Activated T-cell treated with anti-CD3 and anti-CD28 coated beads, Interleukin-2, amount 50 U/mL, for 72 hours (primary cell): Measurements from ENCODE around the gene ASCC3. TPM values are rescaled to one million over a fixed set of nuclear protein-coding genes. Genes with fewer than 3 reads are reported as not detected.

Source experiments
- ATAC-seq, 2 donors: fragments of 150-1000 bp; cut with Tn5 transposase; replicated peaks in 1 of 2; 2 replicates each; pipeline ENCODE4 v1.10.0; 2021; ENCODE audit warnings: moderate library complexity in 2 of 2, mild to moderate bottlenecking in 1 of 2
- DNase-seq, 2 donors: peaks; one replicate each; pipeline ENCODE4 v3.0.0; 2021 to 2022; ENCODE audit warnings: mixed read lengths in 1 of 2
- H3K27ac Mint-ChIP-seq: one replicate; pipeline ENCODE4 v1.8.0; 2022; ENCODE audit warnings: mild to moderate bottlenecking, moderate library complexity, mixed read lengths
- H3K27me3 Mint-ChIP-seq: one replicate; pipeline ENCODE4 v1.8.0; 2022; ENCODE audit warnings: low read depth, mixed read lengths
- H3K36me3 Mint-ChIP-seq, 2 donors: one replicate each; pipeline ENCODE4 v1.8.0; 2022; ENCODE audit warnings: mixed read lengths in 2 of 2, mild to moderate bottlenecking in 1 of 2; ENCODE audit not compliant: insufficient read depth in 2 of 2
- H3K4me1 Mint-ChIP-seq: one replicate; pipeline ENCODE4 v1.8.0; 2022; ENCODE audit warnings: low read depth, mixed read lengths
- H3K4me3 Mint-ChIP-seq, 2 donors: one replicate each; pipeline ENCODE4 v1.8.0; 2022; ENCODE audit warnings: mild to moderate bottlenecking in 2 of 2, mixed read lengths in 2 of 2, moderate library complexity in 2 of 2
- H3K9me3 Mint-ChIP-seq, 2 donors: one replicate each; pipeline ENCODE4 v1.8.0; 2022; ENCODE audit warnings: mixed read lengths in 2 of 2
- total RNA-seq, 2 donors: library from RNA; stranded (reverse); gene quantifications; one replicate each; pipeline ENCODE4 v1.2.3, GENCODE V29; 2022

ASCC3 gene
- total RNA-seq, 2 donors from 2014 or later: 54.9 to 66.3 TPM

GRCh38 chr6:100595456-100595855 lies 285.7 kb downstream of the ASCC3 start:
- no peak overlapping the region for H3K27ac Mint-ChIP-seq
- ATAC-seq (no peak), DNase-seq (no peak)
- H3K9me3 Mint-ChIP-seq: no peaks in the 10 kb centered on the region
- no peaks in the 10 kb centered on the region for H3K27me3 Mint-ChIP-seq
- peaks cover 3 to 14% of the 10 kb centered on the region in 2 donors for H3K36me3 Mint-ChIP-seq
- H3K4me3 Mint-ChIP-seq: no peak overlapping the region
- no peaks in the 10 kb centered on the region for H3K4me1 Mint-ChIP-seq

DNA sequence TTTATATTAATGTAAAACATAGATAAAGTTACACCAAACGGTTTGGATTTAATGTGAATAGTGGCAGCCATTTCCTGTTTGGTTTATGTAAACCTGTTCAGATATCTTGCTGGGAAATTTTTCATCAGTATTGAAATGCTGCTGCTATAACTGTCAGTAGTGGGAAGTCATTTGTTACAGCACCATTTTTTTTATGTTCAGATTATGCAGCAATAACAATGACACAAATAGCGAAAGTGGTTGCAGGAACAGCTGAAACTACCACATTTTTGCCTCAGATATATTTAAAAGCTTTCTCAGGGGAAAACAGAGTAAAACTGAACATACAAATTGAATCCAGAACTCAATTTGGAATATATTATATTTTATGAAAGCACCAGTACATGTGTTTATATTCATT lies 287.6 kb downstream of the ASCC3 start:
- Mint-ChIP-seq H3K27me3 (no peaks in the 10 kb centered on the region), H3K9me3 (no peaks in the 10 kb centered on the region), H3K36me3 (peaks cover 1 to 22% of the 10 kb centered on the region in 2 donors), H3K4me3 (no peak overlapping the region), H3K4me1 (no peaks in the 10 kb centered on the region), H3K27ac (no peak overlapping the region)
- DNase-seq (no peak), ATAC-seq (no peak)

DNA sequence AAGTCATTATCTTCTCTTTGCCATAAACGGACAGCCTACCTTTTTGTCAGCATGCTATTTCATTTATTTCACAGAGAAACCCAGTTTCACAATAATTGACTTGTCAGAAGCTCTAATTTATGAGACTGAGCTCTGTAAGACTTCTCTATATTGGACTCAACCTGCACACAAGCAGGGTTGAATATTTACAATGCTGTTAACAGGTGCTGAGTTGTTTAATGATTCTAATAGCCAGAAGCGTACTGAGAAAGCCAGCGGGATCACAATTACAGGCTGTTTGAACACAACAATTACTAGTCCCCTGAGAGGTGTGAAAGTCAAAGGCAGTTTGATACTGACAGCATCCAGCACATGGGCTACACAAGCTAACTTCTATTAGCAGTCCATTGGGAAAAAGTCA lies 288.2 kb downstream of the ASCC3 start:
- no peaks in the 10 kb centered on the region for H3K27me3 Mint-ChIP-seq

DNA sequence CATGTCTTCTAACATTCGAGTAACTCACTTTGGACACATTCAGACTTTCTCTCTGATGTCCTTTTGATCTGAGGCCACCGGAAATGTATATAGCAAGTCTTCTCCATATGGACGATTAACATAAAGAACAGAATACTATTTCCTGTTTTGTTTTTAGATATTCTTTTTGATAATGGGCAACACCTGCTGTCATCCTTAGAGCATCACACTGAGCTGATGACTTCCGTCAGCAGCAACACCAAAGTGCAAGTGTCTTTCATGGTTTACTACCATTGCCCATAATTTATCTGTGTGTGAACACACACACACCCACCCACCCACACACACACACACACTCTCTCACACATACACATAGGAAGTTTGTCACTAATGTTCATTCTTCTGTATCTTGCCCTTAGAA lies 303.7 kb downstream of the ASCC3 start:
- Mint-ChIP-seq H3K4me3 (no peak overlapping the region), H3K9me3 (peaks cover 0 to 2% of the 10 kb centered on the region in 2 donors), H3K27ac (peak overlapping the region; percentile 25), H3K36me3 (no peaks in the 10 kb centered on the region), H3K4me1 (no peaks in the 10 kb centered on the region), H3K27me3 (no peaks in the 10 kb centered on the region)
- ATAC-seq (no peak), DNase-seq (no peak)

More for the DNA sequence above, 288.2 kb downstream of the ASCC3 start:
- H3K4me3 Mint-ChIP-seq: no peak overlapping the region
- no peaks in the 10 kb centered on the region for H3K4me1 Mint-ChIP-seq
- DNase-seq (no peak), ATAC-seq (no peak)
- H3K27ac Mint-ChIP-seq: no peak overlapping the region
- H3K9me3 Mint-ChIP-seq: no peaks in the 10 kb centered on the region
- H3K36me3 Mint-ChIP-seq: peaks cover 1 to 24% of the 10 kb centered on the region in 2 donors

- Mint-ChIP-seq H3K27me3 (no peaks in the 10 kb centered on the region), H3K36me3 (peaks cover 4% of the 10 kb centered on the region in 2 donors), H3K4me3 (no peak overlapping the region), H3K9me3 (peaks cover 0 to 2% of the 10 kb centered on the region in 2 donors), H3K4me1 (no peaks in the 10 kb centered on the region), H3K27ac (no peak overlapping the region)
- DNase-seq (no peak), ATAC-seq (no peak)
Measured at GRCh38 chr6:100575921-100576320, 305.2 kb downstream of the ASCC3 start.

- H3K4me3 Mint-ChIP-seq: no peak overlapping the region
- H3K27me3 Mint-ChIP-seq: no peaks in the 10 kb centered on the region
- no peak for ATAC-seq
- H3K4me1 Mint-ChIP-seq: no peaks in the 10 kb centered on the region
- peaks cover 11% of the 10 kb centered on the region in 2 donors for H3K36me3 Mint-ChIP-seq
- H3K27ac Mint-ChIP-seq: no peak overlapping the region
- DNase-seq: no peak
- peaks cover 6 to 7% of the 10 kb centered on the region in 2 donors for H3K9me3 Mint-ChIP-seq
Measured at GRCh38 chr6:100574836-100575235, 306.3 kb downstream of the ASCC3 start.

DNA sequence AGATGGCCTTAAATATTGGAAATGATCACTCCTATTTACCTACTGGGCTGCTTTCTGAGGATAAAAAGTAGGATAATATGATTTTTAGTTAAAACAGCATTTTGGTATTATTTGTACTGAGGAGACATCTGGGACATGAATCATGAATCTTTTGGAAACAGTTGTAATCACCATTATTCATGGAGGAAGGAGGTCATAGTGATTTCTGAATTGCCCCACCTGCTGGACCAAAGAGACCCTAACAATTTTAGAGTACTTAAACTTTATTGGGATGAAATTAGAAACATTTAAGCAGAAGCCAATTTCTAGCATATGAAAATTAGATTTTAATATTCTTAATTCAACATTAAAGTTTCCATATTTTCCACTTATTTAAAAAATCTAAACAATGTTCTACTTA lies 308.0 kb downstream of the ASCC3 start:
- ATAC-seq (no peak), DNase-seq (no peak)
- no peaks in the 10 kb centered on the region for H3K27me3 Mint-ChIP-seq
- peaks cover 5 to 6% of the 10 kb centered on the region in 2 donors for H3K9me3 Mint-ChIP-seq
- no peak overlapping the region for H3K4me3 Mint-ChIP-seq
- H3K36me3 Mint-ChIP-seq: peaks cover 12 to 19% of the 10 kb centered on the region in 2 donors
- H3K27ac Mint-ChIP-seq: no peak overlapping the region
- H3K4me1 Mint-ChIP-seq: no peaks in the 10 kb centered on the region

GRCh38 chr6:100568255-100568654 lies 312.9 kb downstream of the ASCC3 start:
- H3K4me3 Mint-ChIP-seq: no peak overlapping the region
- no peaks in the 10 kb centered on the region for H3K4me1 Mint-ChIP-seq
- H3K27me3 Mint-ChIP-seq: no peaks in the 10 kb centered on the region
- no peak for DNase-seq
- ATAC-seq: no peak
- no peak overlapping the region for H3K27ac Mint-ChIP-seq
- peaks cover 5 to 6% of the 10 kb centered on the region in 2 donors for H3K9me3 Mint-ChIP-seq
- peaks cover 12 to 19% of the 10 kb centered on the region in 2 donors for H3K36me3 Mint-ChIP-seq

DNA sequence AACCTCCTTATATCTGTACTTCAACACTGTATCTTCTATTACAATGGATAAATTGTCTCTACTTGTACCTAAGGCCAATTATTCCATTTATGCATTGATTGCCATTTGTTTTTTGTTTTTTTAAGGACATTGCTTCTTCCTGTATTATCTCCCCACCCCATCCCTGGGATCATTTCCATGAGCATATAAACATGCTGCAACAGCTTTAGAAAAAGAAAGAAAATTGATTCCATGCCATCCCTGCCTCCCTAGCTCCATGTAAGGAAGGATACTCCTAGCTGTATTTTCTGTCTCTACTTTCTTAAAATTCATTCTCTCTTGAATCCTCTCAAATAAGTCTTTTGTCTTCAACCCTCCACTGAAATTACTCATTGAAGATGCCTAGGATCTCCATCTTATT lies 314.6 kb downstream of the ASCC3 start:
- DNase-seq: no peak

DNA sequence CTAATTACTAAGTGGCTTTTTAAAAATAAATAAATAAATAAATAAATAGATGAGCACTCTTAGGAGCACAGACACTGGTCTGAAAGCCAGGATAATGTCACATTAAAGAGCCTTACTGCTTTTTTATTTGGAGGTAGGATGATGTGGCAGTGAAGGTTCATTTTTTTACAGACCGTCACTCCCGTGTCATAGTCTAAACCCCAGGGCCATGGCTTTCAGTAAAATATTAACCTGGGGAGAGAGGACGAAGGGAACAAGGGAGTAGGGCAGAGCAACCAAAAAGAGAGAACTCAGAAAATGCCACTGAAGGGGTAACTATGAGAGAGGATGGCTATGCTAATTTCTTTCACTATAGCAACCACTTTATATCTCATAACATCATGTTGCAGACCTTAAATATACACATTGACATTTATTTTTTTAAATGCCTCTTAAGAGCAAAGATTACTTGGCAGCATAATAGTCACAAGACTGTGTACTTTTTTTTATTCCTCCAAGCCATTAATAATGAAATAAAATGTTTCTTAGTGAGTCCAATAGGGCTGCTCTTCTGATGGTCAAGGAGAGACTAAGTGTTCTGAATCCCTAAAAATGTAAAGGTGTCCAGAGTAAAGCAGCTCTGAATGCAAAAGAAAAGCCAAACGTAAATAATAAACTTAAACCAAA lies 315.6 kb downstream of the ASCC3 start:
- Mint-ChIP-seq H3K36me3 (peaks cover 5 to 11% of the 10 kb centered on the region in 2 donors), H3K9me3 (peaks cover 2 to 3% of the 10 kb centered on the region in 2 donors), H3K27me3 (no peaks in the 10 kb centered on the region), H3K4me1 (no peaks in the 10 kb centered on the region), H3K4me3 (no peak overlapping the region), H3K27ac (no peak overlapping the region)
- DNase-seq (no peak), ATAC-seq (no peak)

More for the DNA sequence above, 314.6 kb downstream of the ASCC3 start:
- Mint-ChIP-seq H3K9me3 (peaks cover 5 to 6% of the 10 kb centered on the region in 2 donors), H3K4me3 (no peak overlapping the region), H3K27ac (no peak overlapping the region), H3K36me3 (peaks cover 12 to 19% of the 10 kb centered on the region in 2 donors), H3K27me3 (no peaks in the 10 kb centered on the region), H3K4me1 (no peaks in the 10 kb centered on the region)
- ATAC-seq: no peak

DNA sequence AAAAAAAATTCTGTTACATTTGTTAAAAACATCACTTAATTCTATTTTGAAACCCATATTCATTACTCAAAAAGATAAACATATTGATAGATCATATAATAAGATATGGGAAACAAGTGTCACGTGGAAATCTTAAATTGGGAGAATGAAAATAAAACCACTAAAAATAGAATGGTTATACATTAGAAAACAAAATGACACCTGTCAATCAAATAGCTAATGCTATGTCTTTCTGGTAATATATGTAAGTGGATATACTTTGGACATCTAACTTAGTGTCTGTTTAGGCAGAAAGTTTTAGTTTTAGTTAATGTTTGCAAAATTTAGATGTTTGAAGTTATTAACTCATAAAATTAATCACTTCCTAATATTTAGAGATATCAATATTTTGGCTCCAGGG lies 321.3 kb downstream of the ASCC3 start:
- no peaks in the 10 kb centered on the region for H3K27me3 Mint-ChIP-seq
- no peaks in the 10 kb centered on the region for H3K9me3 Mint-ChIP-seq
- no peak for ATAC-seq
- no peak overlapping the region for H3K4me3 Mint-ChIP-seq
- no peak for DNase-seq
- H3K27ac Mint-ChIP-seq: no peak overlapping the region
- H3K4me1 Mint-ChIP-seq: no peaks in the 10 kb centered on the region
- H3K36me3 Mint-ChIP-seq: peaks cover 1 to 3% of the 10 kb centered on the region in 2 donors

- Mint-ChIP-seq H3K9me3 (no peaks in the 10 kb centered on the region), H3K4me1 (no peaks in the 10 kb centered on the region), H3K4me3 (no peak overlapping the region), H3K36me3 (peaks cover 0 to 2% of the 10 kb centered on the region in 2 donors), H3K27ac (no peak overlapping the region), H3K27me3 (no peaks in the 10 kb centered on the region)
- DNase-seq: no peak
- no peak for ATAC-seq
Measured at GRCh38 chr6:100554228-100554627, 326.9 kb downstream of the ASCC3 start.

DNA sequence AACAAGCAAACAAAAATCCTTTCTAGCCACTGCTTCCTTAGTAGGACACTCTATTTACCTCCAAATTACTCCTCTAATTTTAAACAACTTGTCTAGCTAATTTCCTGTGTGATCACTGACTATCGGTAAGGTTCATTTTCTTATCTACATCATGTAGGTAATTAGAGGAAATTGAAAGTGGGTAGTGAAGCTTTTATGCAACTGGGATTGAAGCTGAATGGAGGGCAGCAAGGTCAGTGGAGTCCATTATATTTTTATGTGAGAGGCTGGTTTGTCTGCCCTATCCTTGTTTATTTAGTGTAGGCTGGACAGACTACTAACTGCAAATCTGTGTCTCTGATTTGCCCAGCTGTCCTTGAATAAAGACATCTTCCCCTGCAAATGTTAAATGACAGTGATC lies 327.9 kb downstream of the ASCC3 start:
- no peak overlapping the region for H3K27ac Mint-ChIP-seq
- H3K27me3 Mint-ChIP-seq: no peaks in the 10 kb centered on the region
- H3K9me3 Mint-ChIP-seq: peaks cover 0 to 2% of the 10 kb centered on the region in 2 donors
- no peaks in the 10 kb centered on the region for H3K4me1 Mint-ChIP-seq
- no peak overlapping the region for H3K4me3 Mint-ChIP-seq
- H3K36me3 Mint-ChIP-seq: peaks cover 0 to 5% of the 10 kb centered on the region in 2 donors
- no peak for ATAC-seq
- DNase-seq: no peak
